HL-60/S4 (cell line): Measurements from ENCODE around the gene SLAMF8.

Source experiments
- in situ Hi-C: fragments of 300-500 bp; cut with MboI; formaldehyde crosslinking; loops from 2 replicates; pipeline ENCODE4 v1.14.3; 2022; ENCODE audit warnings: low sequenced_read_pairs

The SLAMF8 gene

DNA sequence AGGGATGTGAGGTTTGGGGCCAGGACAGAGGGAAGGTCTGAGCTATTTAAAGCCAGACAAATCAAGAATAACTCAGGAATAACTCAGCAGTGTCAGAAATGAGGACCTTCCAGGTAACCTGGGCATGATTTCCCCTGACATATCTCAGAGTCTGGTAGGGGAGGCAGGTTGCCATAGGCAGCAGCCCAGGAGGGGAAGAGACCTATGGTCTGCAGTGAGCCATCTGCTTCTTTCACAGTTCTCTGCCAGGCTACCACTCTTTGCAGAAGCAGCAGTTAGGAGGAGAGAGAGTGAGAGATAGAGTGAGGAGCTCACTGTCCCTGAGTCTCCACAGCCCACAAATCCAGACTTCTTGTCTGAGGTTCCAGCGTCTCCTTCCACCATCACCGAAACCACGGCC is 42.1 kb downstream of the SLAMF8 start:
- in situ Hi-C loops = no loop called here

- in situ Hi-C loops = no loop called here
Observed at GRCh38 chr1:159869173-159869572, 42.5 kb downstream of the SLAMF8 start.

- in situ Hi-C loops = no loop called here
Observed at GRCh38 chr1:159869607-159870006, 42.9 kb downstream of the SLAMF8 start.

- in situ Hi-C loops = no loop called here
Observed at GRCh38 chr1:159870704-159871103, 44.0 kb downstream of the SLAMF8 start.

DNA sequence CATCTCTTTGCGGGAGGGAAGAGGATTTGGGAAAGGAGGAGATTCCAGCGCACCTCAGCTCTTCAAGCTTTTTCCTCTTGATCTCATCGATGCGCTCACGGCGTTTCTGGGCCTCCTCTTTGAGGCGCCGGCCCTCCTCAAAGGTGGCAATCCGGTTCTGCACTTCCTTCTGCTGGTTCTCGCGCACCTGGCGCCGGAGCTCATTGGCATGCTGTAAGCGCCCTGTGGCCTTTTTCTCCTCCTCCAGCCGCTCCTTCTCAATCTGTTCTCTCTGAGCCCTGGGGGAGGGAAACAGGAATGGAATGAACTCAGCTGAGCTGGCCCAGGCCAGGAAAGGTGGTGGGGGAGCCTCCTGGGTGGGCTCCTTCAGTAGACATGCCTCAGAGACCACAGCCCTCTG is 46.2 kb downstream of the SLAMF8 start:
- in situ Hi-C loops = no loop called here

GRCh38 chr1:159873530-159874143 is 47.0 kb downstream of the SLAMF8 start:
- in situ Hi-C loops = no loop called here

DNA sequence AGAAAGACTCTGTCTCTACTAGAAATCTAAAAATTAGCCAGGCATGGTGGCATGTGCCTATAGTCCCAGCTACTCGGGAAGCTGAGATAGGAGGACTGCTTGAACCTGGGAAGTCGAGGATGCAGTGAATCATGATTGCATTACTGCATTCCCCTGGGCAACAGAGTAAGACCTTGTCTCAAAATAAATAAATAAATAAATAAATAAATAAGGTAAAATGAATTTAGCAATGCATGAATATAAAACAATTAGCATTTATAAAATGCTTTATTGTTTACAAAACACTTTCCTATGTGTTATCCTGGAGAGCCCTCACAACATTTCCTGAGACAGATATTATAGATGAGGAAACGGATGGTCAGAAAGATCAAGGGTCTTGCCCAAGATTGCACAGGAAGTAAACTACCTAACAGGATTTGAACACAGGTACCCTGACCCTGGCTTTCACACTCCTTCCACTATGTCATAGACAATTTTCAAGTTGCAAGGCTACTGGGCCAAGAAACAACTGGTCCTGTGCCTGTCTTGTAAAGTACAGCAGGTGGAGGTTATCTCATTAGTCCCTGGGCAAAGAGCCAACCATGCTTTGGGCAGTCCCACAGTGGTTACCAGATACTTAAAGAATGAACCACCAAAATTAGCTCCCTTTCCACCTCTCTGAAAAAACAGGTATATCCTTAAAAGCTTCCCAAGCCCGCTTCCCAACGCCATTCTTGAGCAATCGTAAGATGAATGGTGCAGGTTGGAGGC is 51.2 kb downstream of the SLAMF8 start:
- in situ Hi-C loops = no loop called here

DNA sequence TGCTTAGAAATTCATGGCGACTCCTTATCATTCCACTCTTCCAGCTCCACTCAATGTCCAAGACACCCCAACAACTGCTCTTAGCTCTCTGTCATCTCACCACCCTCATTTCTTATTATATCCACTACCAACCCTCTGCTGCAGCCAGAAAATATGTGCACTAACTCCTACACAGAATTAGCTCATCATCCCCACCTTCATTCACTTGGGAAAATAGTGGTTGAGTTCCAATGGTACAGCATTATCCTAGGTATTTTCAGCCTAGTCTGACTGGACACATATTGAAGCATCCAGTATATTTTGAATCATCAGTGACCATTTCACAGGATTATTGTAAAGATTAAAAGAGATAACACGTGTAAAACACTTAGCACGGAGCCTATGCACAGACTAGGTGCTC is 52.5 kb downstream of the SLAMF8 start:
- in situ Hi-C loops = no loop called here

- in situ Hi-C loops = no loop called here
Observed at GRCh38 chr1:159879977-159880376, 53.3 kb downstream of the SLAMF8 start.

- in situ Hi-C loops = no loop called here
Observed at GRCh38 chr1:159880430-159880829, 53.8 kb downstream of the SLAMF8 start.

- in situ Hi-C loops = no loop called here
Observed at GRCh38 chr1:159881622-159882526, 55.2 kb downstream of the SLAMF8 start.

DNA sequence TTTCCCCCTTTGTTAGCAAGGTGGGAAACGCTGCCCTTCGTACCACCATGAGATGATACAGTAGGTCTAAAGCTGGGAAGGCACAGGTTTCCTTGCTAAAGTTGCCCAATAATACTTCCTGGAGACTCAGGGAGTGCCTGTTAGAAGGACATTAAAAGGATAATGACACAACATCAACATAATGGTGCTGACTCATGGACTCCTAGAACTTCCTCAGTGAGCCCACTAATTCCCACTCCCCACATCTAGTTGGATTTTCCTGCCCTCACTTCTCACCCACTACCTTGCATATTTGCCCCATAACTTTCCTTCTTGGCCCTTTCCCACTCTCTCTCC is 55.8 kb downstream of the SLAMF8 start:
- in situ Hi-C loops = no loop called here

DNA sequence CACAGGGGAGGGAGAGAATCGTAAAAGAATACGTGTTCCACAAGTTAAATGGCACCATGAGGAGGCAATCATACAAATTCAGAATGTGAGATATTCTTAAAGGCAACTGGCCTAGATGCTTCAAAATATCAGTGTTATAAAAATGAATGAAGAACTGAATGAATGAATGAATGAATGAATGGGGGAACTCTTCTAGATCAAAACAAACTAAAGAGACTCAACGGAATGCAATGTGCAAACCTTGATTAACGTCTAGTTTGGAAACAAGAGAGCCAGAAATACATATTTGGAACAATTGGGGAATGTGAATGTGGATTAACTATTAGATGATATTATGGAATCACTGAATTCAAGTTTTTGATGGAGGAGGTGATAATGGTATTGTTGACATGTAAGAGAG is 56.5 kb downstream of the SLAMF8 start:
- in situ Hi-C loops = no loop called here

GRCh38 chr1:159884296-159884695 is 57.6 kb downstream of the SLAMF8 start:
- in situ Hi-C loops = no loop called here
